HEK293 (cell line): ENCODE data around the gene STX10.

ENCODE experiments used
- CTCF ChIA-PET: fragments of 350-600 bp; formaldehyde crosslinking; extraction: SDS; loops from one replicate; lab custom pipeline; 2021; ENCODE audit warnings: antibody characterized with exemption; lab: Yijun Ruan, JAX
- POLR2A ChIA-PET: fragments of 300-600 bp; formaldehyde crosslinking; extraction: SDS; loops from one replicate; lab custom pipeline; 2020; ENCODE audit warnings: antibody characterized with exemption, inconsistent platforms; lab: Yijun Ruan, JAX
- H3K27ac ChIP-seq: fragments of 200-500 bp; sonication (Bioruptor generic); 2 replicates; pipeline ENCODE4 v1.5.1; 2014; ENCODE audit warnings: low read depth, low read length, control low read depth, inconsistent platforms; ENCODE audit errors: extremely low read depth
- H3K36me3 ChIP-seq, 2 experiments: fragments of 200-500 bp in 1 of 2; sonication (Bioruptor generic) in 1 of 2; 1 replicate in 1 of 2; 2 replicates in 1 of 2; pipeline ENCODE4 v1.5.1; 2014 to 2017; ENCODE audit warnings: inconsistent platforms in 2 of 2, low read length in 2 of 2; ENCODE audit not compliant: control insufficient read depth in 2 of 2, insufficient read depth in 1 of 2
- H3K4me1 ChIP-seq: fragments of 200-500 bp; sonication (Bioruptor generic); 2 replicates; pipeline ENCODE4 v1.5.1; 2014; ENCODE audit warnings: mild to moderate bottlenecking, low read length, inconsistent platforms; ENCODE audit not compliant: control insufficient read depth, insufficient read depth
- H3K4me3 ChIP-seq: 2 replicates; pipeline ENCODE4 v1.5.1; 2011; ENCODE audit warnings: low read depth, mild to moderate bottlenecking, control low read depth, low read length, moderate library complexity
- H3K9me3 ChIP-seq: fragments of 200-500 bp; sonication (Bioruptor generic); 2 replicates; pipeline ENCODE4 v1.5.1; 2014; ENCODE audit warnings: low read depth, low read length, inconsistent platforms; ENCODE audit not compliant: control insufficient read depth, insufficient read depth
- GLI4 ChIP-seq: fragments of 450-650 bp; formaldehyde crosslinking; IDR thresholded peaks from 2 replicates; pipeline ENCODE4 v1.5.1; 2016; ENCODE audit warnings: missing biosample characterization, missing genetic modification characterization
- KLF7 ChIP-seq: fragments of 450-650 bp; formaldehyde crosslinking; IDR thresholded peaks from 2 replicates; pipeline ENCODE4 v1.5.1; 2016; ENCODE audit warnings: missing biosample characterization, missing genetic modification characterization, borderline replicate concordance
- PRDM1 ChIP-seq: fragments of 450-650 bp; formaldehyde crosslinking; IDR thresholded peaks from 2 replicates; pipeline ENCODE4; 2016; ENCODE audit warnings: missing biosample characterization, missing genetic modification characterization
- SALL2 ChIP-seq: fragments of 450-650 bp; formaldehyde crosslinking; IDR thresholded peaks from 2 replicates; pipeline ENCODE4 v1.5.0; 2017; ENCODE audit warnings: missing biosample characterization, mild to moderate bottlenecking, missing genetic modification characterization, borderline replicate concordance
- ZBTB49 ChIP-seq: fragments of 450-650 bp; formaldehyde crosslinking; IDR thresholded peaks from 2 replicates; pipeline ENCODE4 v1.5.1; 2016; ENCODE audit warnings: missing biosample characterization, missing genetic modification characterization, low read depth
- ZNF140 ChIP-seq: fragments of 450-650 bp; formaldehyde crosslinking; IDR thresholded peaks from 2 replicates; pipeline ENCODE4 v1.5.1; 2016; ENCODE audit warnings: missing biosample characterization, missing genetic modification characterization
- ZNF184 ChIP-seq: fragments of 450-650 bp; IDR thresholded peaks from 2 replicates; pipeline ENCODE4 v1.5.1; 2018; ENCODE audit warnings: missing biosample characterization, mild to moderate bottlenecking, missing genetic modification characterization
- ZNF211 ChIP-seq: fragments of 450-650 bp; formaldehyde crosslinking; IDR thresholded peaks from 2 replicates; pipeline ENCODE4 v1.5.1; 2016; ENCODE audit warnings: low read depth, missing biosample characterization, missing genetic modification characterization
- ZNF214 ChIP-seq: fragments of 450-650 bp; formaldehyde crosslinking; IDR thresholded peaks from 2 replicates; pipeline ENCODE4 v1.5.1; 2017; ENCODE audit warnings: missing biosample characterization, mild to moderate bottlenecking, missing genetic modification characterization, borderline replicate concordance
- ZNF23 ChIP-seq: fragments of 450-650 bp; formaldehyde crosslinking; IDR thresholded peaks from 2 replicates; pipeline ENCODE4 v1.5.1; 2016; ENCODE audit warnings: missing biosample characterization, missing genetic modification characterization, borderline replicate concordance
- ZNF239 ChIP-seq: fragments of 450-650 bp; formaldehyde crosslinking; IDR thresholded peaks from 2 replicates; pipeline ENCODE4 v1.5.1; 2016; ENCODE audit warnings: missing biosample characterization, missing genetic modification characterization
- ZNF248 ChIP-seq: fragments of 450-650 bp; formaldehyde crosslinking; IDR thresholded peaks from 2 replicates; pipeline ENCODE4 v1.5.1; 2017; ENCODE audit warnings: missing biosample characterization, missing genetic modification characterization
- ZNF266 ChIP-seq: fragments of 450-650 bp; formaldehyde crosslinking; IDR thresholded peaks from 2 replicates; pipeline ENCODE4 v1.5.1; 2016; ENCODE audit warnings: missing biosample characterization, missing genetic modification characterization, low read depth
- ZNF416 ChIP-seq: fragments of 450-650 bp; formaldehyde crosslinking; IDR thresholded peaks from 2 replicates; pipeline ENCODE4 v1.5.1; 2016; ENCODE audit warnings: missing biosample characterization, missing genetic modification characterization
- ZNF548 ChIP-seq: fragments of 450-650 bp; formaldehyde crosslinking; IDR thresholded peaks from 2 replicates; pipeline ENCODE4 v1.5.1; 2016; ENCODE audit warnings: missing biosample characterization, missing genetic modification characterization
- ZNF623 ChIP-seq: fragments of 450-650 bp; formaldehyde crosslinking; IDR thresholded peaks from 2 replicates; pipeline ENCODE4 v1.5.1; 2016; ENCODE audit warnings: missing biosample characterization, missing genetic modification characterization
- ZNF837 ChIP-seq: fragments of 450-650 bp; formaldehyde crosslinking; IDR thresholded peaks from 2 replicates; pipeline ENCODE4 v1.5.1; 2016; ENCODE audit warnings: missing biosample characterization, missing genetic modification characterization
- ZSCAN5A ChIP-seq: fragments of 450-650 bp; formaldehyde crosslinking; IDR thresholded peaks from 2 replicates; pipeline ENCODE4 v1.5.1; 2016; ENCODE audit warnings: missing biosample characterization, missing genetic modification characterization
- TF ChIP-seq, protein P1 (sequence below): fragments of 450-650 bp; formaldehyde crosslinking; IDR thresholded peaks from 2 replicates; pipeline ENCODE4 v1.5.1; 2016; ENCODE audit warnings: missing biosample characterization, missing genetic modification characterization
- TF ChIP-seq, protein P2 (sequence below): fragments of 450-650 bp; formaldehyde crosslinking; IDR thresholded peaks from 2 replicates; pipeline ENCODE4 v1.5.1; 2016; ENCODE audit warnings: missing biosample characterization, missing genetic modification characterization
- TF ChIP-seq, protein P3 (sequence below): fragments of 450-650 bp; formaldehyde crosslinking; IDR thresholded peaks from 2 replicates; pipeline ENCODE4 v1.5.1; 2016; ENCODE audit warnings: missing biosample characterization, missing genetic modification characterization
- TF ChIP-seq, protein P4 (sequence below): fragments of 450-650 bp; formaldehyde crosslinking; IDR thresholded peaks from 2 replicates; pipeline ENCODE4 v1.5.1; 2016; ENCODE audit warnings: missing biosample characterization, missing genetic modification characterization

STX10 gene

DNA sequence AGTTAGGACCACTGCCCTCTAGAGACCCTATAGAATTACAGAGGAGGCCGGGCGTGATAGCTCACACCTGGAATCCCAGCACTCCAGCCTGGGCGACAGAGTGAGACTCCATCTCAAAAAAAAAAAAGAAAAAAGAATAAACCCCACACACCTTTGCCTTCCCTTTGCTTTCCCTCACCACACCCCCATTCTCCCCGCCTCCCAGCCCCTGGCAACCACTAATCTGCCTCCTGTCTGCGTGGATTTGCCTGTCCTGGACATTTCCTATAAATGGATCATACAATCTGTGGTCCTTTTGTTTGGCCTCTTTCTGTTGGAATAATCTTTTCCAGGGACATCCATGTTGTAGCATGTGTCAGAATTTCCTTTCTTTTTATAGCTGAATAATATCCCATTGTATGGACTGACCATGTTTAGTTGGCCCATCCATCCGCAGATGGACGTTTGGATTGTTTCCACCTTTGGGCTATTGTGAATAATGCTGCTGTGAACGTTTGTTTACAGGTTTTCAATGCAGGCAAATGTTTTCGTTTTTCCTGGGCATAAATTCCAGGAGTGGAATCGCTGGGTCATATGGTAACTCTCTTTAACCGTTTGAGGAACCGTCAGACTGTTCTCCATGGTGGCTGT, 16.8 kb downstream of the STX10 start:
- Histone ChIP-seq H3K36me3 (peaks cover 7 to 57% of the 10 kb centered on the region in 2 experiments; a peak in 2 of 3 replicates), H3K9me3 (no peaks in the 10 kb centered on the region), H3K27ac (no peak overlapping the region), H3K4me3 (no peak overlapping the region), H3K4me1 (no peaks in the 10 kb centered on the region)
- no peak for TF ChIP-seq GLI4 (tag by site-specific recombination)
- no peak for TF ChIP-seq ZNF248 (tag by site-specific recombination)
- no peak for TF ChIP-seq SALL2 (tag by site-specific recombination)
- TF ChIP-seq ZNF548, result no peak
- TF ChIP-seq, protein P1, sequence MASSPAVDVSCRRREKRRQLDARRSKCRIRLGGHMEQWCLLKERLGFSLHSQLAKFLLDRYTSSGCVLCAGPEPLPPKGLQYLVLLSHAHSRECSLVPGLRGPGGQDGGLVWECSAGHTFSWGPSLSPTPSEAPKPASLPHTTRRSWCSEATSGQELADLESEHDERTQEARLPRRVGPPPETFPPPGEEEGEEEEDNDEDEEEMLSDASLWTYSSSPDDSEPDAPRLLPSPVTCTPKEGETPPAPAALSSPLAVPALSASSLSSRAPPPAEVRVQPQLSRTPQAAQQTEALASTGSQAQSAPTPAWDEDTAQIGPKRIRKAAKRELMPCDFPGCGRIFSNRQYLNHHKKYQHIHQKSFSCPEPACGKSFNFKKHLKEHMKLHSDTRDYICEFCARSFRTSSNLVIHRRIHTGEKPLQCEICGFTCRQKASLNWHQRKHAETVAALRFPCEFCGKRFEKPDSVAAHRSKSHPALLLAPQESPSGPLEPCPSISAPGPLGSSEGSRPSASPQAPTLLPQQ (tag by site-specific recombination), result no peak
- TF ChIP-seq ZNF23 (tag by site-specific recombination), result no peak
- TF ChIP-seq ZNF140, result no peak
- TF ChIP-seq, protein P2, sequence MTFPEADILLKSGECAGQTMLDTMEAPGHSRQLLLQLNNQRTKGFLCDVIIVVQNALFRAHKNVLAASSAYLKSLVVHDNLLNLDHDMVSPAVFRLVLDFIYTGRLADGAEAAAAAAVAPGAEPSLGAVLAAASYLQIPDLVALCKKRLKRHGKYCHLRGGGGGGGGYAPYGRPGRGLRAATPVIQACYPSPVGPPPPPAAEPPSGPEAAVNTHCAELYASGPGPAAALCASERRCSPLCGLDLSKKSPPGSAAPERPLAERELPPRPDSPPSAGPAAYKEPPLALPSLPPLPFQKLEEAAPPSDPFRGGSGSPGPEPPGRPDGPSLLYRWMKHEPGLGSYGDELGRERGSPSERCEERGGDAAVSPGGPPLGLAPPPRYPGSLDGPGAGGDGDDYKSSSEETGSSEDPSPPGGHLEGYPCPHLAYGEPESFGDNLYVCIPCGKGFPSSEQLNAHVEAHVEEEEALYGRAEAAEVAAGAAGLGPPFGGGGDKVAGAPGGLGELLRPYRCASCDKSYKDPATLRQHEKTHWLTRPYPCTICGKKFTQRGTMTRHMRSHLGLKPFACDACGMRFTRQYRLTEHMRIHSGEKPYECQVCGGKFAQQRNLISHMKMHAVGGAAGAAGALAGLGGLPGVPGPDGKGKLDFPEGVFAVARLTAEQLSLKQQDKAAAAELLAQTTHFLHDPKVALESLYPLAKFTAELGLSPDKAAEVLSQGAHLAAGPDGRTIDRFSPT (tag by site-specific recombination), result no peak
- TF ChIP-seq ZNF239 (tag by site-specific recombination), result no peak
- TF ChIP-seq ZNF416 (tag by site-specific recombination), result no peak
- TF ChIP-seq ZNF266 (tag by site-specific recombination), result no peak
- TF ChIP-seq ZSCAN5A (tag by site-specific recombination), result no peak
- ChIA-PET CTCF (interaction anchor here (1.6 kb wide), 1 partner anchor 9 kb away, joined by 5 read pairs; no protein-coding TSS in a partner anchor), POLR2A (interaction anchor here (0.6 to 1.5 kb wide), 3 partner anchors 8 to 1299 kb away, joined by 3 to 6 read pairs (median 4); partner anchors contain the start of genes IER2 and STX10)

DNA sequence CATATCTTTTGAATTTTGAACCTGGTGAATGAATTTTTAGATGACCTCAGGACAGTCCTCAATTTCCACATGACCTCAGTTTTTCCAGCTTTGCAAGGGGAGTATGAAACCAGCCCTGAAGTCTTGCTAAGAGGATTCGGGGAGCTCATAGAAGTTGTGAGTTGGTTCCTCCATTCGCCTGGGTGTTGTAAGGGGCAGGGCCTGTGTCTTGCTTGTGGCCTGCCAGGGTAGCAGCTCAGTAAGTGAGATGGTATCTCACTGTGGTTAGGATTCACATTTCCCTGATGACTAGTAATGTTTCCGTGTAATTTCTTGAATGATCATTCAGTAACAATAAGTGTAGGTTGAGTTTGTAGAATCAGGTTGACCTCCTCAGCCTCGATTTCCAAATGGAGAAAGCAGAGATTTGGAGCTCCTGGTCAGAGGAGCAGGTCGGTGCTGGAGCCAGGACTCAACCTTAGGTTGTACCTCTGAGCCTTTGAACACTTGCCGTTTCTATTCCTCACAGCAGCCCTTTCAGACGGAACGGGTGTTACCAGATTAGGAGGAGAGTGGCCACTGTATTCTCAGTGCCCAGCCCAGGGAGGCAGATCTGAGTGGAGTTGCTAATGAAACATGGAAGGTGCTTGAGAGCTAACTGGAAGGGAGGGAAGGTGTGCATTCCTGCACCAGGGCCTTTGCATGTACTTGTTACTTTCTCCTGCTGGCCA, 17.5 kb downstream of the STX10 start:
- no peaks in the 10 kb centered on the region for H3K9me3 ChIP-seq
- no peak overlapping the region; the same call in 1 of the 2 replicates for H3K27ac ChIP-seq
- H3K4me3 ChIP-seq, result no peak overlapping the region
- CTCF ChIA-PET, result interaction anchor here (0.6 to 1.6 kb wide), 3 partner anchors 10 to 1826 kb away, joined by 3 to 5 read pairs (median 3); no protein-coding TSS in a partner anchor
- H3K36me3 ChIP-seq, result peaks cover 7 to 55% of the 10 kb centered on the region in 2 experiments; a peak in 2 of 3 replicates
- no peaks in the 10 kb centered on the region for H3K4me1 ChIP-seq
- POLR2A ChIA-PET, result interaction anchor here (0.7 to 1.5 kb wide), 4 partner anchors 9 to 27 kb away, joined by 3 to 6 read pairs (median 4); partner anchors contain the start of genes IER2 and STX10
- TF ChIP-seq ZNF184 (tag by site-specific recombination), result no peak
- TF ChIP-seq, protein P3, sequence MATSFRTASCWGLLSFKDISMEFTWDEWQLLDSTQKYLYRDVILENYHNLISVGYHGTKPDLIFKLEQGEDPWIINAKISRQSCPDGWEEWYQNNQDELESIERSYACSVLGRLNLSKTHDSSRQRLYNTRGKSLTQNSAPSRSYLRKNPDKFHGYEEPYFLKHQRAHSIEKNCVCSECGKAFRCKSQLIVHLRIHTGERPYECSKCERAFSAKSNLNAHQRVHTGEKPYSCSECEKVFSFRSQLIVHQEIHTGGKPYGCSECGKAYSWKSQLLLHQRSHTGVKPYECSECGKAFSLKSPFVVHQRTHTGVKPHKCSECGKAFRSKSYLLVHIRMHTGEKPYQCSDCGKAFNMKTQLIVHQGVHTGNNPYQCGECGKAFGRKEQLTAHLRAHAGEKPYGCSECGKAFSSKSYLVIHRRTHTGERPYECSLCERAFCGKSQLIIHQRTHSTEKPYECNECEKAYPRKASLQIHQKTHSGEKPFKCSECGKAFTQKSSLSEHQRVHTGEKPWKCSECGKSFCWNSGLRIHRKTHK (tag by site-specific recombination), result no peak
- TF ChIP-seq PRDM1 (tag by site-specific recombination), result 0 out of 2 replicates have a peak, but pooled peaks have one; percentile 22
- TF ChIP-seq, protein P4, sequence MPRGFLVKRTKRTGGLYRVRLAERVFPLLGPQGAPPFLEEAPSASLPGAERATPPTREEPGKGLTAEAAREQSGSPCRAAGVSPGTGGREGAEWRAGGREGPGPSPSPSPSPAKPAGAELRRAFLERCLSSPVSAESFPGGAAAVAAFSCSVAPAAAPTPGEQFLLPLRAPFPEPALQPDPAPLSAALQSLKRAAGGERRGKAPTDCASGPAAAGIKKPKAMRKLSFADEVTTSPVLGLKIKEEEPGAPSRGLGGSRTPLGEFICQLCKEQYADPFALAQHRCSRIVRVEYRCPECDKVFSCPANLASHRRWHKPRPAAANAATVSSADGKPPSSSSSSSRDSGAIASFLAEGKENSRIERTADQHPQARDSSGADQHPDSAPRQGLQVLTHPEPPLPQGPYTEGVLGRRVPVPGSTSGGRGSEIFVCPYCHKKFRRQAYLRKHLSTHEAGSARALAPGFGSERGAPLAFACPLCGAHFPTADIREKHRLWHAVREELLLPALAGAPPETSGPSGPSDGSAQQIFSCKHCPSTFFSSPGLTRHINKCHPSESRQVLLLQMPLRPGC (tag by site-specific recombination), result no peak
- TF ChIP-seq ZBTB49 (tag by site-specific recombination), result no peak
- no peak for TF ChIP-seq ZNF211 (tag by site-specific recombination)
- TF ChIP-seq KLF7 (tag by site-specific recombination), result no peak
- peak; percentile 86 for TF ChIP-seq ZNF623 (tag by site-specific recombination)
- no peak for TF ChIP-seq ZNF214 (tag by site-specific recombination)
- no peak for TF ChIP-seq ZNF837
